Measurements from ENCODE around the gene PRKAG2.

GRCh38 chr7:151726652-151727578 lies 150.0 kb downstream of the PRKAG2 start:
- TF ChIP-seq SIN3A (IDR thresholded peaks at IDR 0.05; ENCODE audit: borderline replicate concordance, low read depth, low read length) (no peak), NR3C1 (CRISPR knock-in tag; IDR thresholded peaks at IDR 0.05) (no peak), PHF8 (CRISPR knock-in tag; IDR thresholded peaks at IDR 0.05) (no peak), BCLAF1 (IDR thresholded peaks at IDR 0.05) (no peak), RBFOX2 (IDR thresholded peaks at IDR 0.05; ENCODE audit: low read depth, low read length) (no peak), CTCF (CRISPR knock-in tag; IDR thresholded peaks at IDR 0.05) (no peak), ZNF530 (CRISPR knock-in tag; IDR thresholded peaks at IDR 0.05; ENCODE audit: low read depth) (no peak), ZZZ3 (CRISPR knock-in tag; IDR thresholded peaks at IDR 0.05; ENCODE audit: borderline replicate concordance) (no peak), HDAC1 (CRISPR knock-in tag; IDR thresholded peaks at IDR 0.05) (no peak)
